NCI-H748 (cell line): ENCODE measurements around the gene WDR76.
"Not testable (repeated sequence)": the region's sequence is repeated elsewhere in the genome, so short reads cannot be mapped to it uniquely, and the experiment has no call there.

Source experiments
- DNase-seq: peaks from one replicate; lab custom pipeline; 2025; ENCODE audit not compliant: unreplicated experiment; lab: John Stamatoyannopoulos, UW

WDR76 gene

GRCh38 chr15:43826508-43827341, at the start of gene WDR76:
WDR76 (plus strand) TSS chr15:43827002; CDS start chr15:43827033, 31 bp downstream.
- DNase-seq = peak; percentile 90

- DNase-seq = peak; percentile 76
Observed at GRCh38 chr15:43777267-43777914, 49.4 kb upstream of the WDR76 start.

- DNase-seq = no peak
Observed at GRCh38 chr15:43779016-43779415, 47.8 kb upstream of the WDR76 start.

- no peak for DNase-seq
Observed at GRCh38 chr15:43789409-43789808, 37.4 kb upstream of the WDR76 start.

GRCh38 chr15:43791993-43792760, 34.6 kb upstream of the WDR76 start, which contains the start of gene SERF2:
SERF2 (plus strand) TSS chr15:43792320; CDS start chr15:43792377, 57 bp downstream.
- DNase-seq = peak; percentile 98

- DNase-seq = no peak
Observed at GRCh38 chr15:43792761-43793476, 33.9 kb upstream of the WDR76 start.

- DNase-seq = no peak
Observed at GRCh38 chr15:43793647-43794046, 33.2 kb upstream of the WDR76 start.

GRCh38 chr15:43794269-43795037, 32.3 kb upstream of the WDR76 start:
- DNase-seq = no peak

GRCh38 chr15:43795197-43795596, 31.6 kb upstream of the WDR76 start:
- DNase-seq = no peak

GRCh38 chr15:43795997-43796396, 30.8 kb upstream of the WDR76 start:
- no peak for DNase-seq

GRCh38 chr15:43796566-43796965, 30.2 kb upstream of the WDR76 start:
- no peak for DNase-seq

- peak; percentile 40 for DNase-seq
Observed at GRCh38 chr15:43799209-43799944, 27.4 kb upstream of the WDR76 start.

- no peak for DNase-seq
Observed at GRCh38 chr15:43799945-43800285, 26.9 kb upstream of the WDR76 start, which contains the start of gene SERINC4. SERINC4 (minus strand) TSS chr15:43800220; CDS start chr15:43799986, 234 bp downstream.

- peak; percentile 77 for DNase-seq
Observed at GRCh38 chr15:43800286-43801141, 26.3 kb upstream of the WDR76 start, which contains the start of gene HYPK. HYPK (plus strand) TSS chr15:43800599; CDS start chr15:43800623, 24 bp downstream.

- not testable (repeated sequence) for DNase-seq
Observed at GRCh38 chr15:43802676-43803075, 24.1 kb upstream of the WDR76 start.

GRCh38 chr15:43808435-43808950, 18.3 kb upstream of the WDR76 start:
- no peak for DNase-seq

GRCh38 chr15:43808960-43809678, 17.7 kb upstream of the WDR76 start:
- no peak for DNase-seq
